Stimulated activated CD4-positive, alpha-beta T cell treated with anti-CD3 and anti-CD28 coated beads, Interleukin-2, amount 100 ng/mL, for 4 hours (primary cell): ENCODE measurements around the gene TRAF4.
"Not testable (repeated sequence)": the region's sequence is repeated elsewhere in the genome, so short reads cannot be mapped to it uniquely, and the experiment has no call there.

Source experiments
- DNase-seq: peaks from one replicate; pipeline ENCODE4 v3.0.0-alpha.2; 2020; ENCODE audit warnings: low read depth

The TRAF4 gene

DNA sequence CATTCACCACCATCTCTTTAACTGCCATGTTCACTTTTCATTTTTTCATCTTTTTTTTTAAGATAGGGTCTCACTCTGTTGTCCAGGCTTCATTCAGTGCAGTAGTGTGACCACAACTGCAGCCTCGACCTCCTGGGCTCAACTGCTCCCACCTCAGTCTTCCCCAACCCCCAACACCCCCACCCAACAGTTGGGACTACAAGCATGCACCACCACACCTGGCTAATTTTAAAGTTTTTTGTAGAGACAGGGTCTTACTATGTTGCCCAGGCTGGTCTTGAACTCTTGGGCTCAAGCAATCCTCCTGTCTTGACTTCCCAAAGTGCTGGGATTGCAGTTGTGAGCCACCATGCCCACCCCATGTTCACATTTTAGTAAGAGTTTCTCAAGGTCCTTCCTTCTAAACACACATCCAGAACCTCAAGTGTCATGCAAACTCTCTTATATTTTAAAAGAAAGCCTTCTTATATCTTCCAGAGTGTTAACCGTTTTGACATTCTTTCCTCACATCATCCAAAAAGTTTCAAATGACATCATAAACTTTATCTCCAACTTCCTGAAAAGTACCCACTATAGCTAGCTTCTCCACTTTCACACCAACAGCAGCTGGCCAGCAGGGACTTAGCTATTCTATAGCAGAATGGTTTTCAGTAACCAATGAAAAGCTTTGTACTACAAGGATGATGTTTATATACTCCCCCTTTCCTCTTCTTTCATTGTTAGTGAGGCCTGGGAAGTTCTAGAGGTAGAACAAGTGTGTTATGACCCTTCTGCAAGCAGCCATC is 49.3 kb downstream of the TRAF4 start:
- no peak for DNase-seq

DNA sequence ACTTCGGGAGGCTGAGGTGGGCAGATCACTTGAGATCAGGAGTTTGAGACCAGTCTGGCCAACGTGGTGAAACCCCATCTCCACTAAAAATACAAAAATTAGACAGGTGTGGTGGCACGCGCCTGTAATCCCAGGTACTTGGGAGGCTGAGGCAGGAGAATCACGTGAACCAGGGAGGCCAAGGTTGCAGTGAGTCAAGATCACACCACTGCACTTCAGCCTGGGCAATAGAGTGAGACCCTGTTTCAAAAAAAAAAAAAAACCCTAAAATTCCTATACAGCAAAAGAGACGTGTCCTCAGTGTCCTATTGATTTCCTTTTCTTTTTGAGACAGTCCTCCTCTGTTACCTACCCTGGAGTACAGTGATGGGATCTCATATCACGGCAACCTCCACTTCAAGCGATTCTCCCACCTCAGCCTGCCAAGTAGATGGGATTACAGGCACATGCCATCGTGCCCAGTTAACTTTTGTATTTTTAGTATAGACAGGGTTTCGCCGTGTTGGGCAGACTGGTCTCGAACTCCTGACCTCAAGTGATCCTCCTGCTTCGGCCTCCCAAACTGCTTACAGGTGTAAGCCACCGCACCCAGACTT is 51.1 kb downstream of the TRAF4 start:
- DNase-seq, result not testable (repeated sequence)

DNA sequence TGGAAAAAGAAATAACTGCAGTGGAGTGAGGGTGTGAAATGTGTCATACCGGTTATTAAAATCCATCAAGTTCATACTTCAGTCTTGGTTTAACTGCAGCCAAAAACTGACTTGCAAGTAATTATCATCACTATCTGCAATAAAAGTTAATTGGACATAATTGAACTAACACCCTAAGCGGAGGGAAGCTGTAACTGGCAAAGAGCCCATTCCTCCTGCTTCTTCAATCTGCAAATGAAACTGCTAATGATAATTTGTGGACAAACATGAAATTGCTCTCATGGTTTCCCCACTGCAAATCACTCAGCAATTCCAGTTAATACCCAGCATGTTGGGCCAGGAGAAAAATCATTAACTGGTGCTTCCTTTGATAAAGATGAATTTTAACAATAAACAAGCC is 52.3 kb downstream of the TRAF4 start:
- no peak for DNase-seq
